ENCODE results near the gene GRM7.

GRM7 gene

DNA sequence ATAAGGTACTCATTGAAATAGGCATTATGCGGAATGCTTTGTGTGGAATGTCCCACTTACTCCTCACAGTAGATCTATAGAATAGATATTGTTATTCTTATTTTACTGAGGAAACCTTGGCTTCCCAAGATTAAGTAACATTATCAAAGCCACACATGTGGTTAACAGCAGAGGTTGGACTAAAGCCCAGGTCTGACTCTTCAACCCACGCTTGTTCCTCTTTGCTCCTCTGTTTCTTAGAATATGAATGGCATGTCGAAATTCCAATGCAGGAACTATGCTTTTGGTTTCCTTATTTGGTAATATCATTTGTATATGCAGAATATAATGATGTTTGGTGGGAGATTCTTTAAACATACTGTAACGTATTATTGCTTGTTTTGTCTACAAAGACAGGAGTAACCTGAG, 821.9 kb downstream of the GRM7 start:
- peak; percentile 93 for DNase-seq (ENCODE audit: low read depth)
- H3K4me3 ChIP-seq (ENCODE audit: low read depth, low read length) = no peak overlapping the region
- TF ChIP-seq, protein P1, sequence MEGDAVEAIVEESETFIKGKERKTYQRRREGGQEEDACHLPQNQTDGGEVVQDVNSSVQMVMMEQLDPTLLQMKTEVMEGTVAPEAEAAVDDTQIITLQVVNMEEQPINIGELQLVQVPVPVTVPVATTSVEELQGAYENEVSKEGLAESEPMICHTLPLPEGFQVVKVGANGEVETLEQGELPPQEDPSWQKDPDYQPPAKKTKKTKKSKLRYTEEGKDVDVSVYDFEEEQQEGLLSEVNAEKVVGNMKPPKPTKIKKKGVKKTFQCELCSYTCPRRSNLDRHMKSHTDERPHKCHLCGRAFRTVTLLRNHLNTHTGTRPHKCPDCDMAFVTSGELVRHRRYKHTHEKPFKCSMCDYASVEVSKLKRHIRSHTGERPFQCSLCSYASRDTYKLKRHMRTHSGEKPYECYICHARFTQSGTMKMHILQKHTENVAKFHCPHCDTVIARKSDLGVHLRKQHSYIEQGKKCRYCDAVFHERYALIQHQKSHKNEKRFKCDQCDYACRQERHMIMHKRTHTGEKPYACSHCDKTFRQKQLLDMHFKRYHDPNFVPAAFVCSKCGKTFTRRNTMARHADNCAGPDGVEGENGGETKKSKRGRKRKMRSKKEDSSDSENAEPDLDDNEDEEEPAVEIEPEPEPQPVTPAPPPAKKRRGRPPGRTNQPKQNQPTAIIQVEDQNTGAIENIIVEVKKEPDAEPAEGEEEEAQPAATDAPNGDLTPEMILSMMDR (conservative IDR thresholded peaks at IDR 0.05; ENCODE audit: low read depth, low read length) = no peak

DNA sequence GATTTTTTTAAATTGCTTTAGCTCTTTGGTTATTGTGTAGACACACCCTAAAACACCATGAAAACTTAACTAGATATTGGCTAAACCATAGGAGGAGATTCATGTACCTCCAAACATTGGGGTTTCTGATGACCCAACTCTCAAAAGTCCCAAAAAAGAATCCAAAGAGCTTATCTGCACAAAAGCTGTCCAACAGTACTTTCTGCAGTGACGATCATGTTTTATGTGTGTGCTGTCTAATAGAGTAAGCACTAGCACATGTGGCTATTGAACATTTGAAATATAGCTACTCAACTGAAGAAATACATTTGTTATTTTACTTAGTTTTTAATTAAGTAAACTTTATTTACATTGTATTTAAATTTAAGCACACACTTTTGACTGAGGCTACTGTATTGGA, 822.5 kb downstream of the GRM7 start:
- peak; percentile 13 for DNase-seq (ENCODE audit: low read depth)
- TF ChIP-seq, protein P1 (conservative IDR thresholded peaks at IDR 0.05; ENCODE audit: low read depth, low read length) = no peak
- no peak overlapping the region for H3K4me3 ChIP-seq (ENCODE audit: low read depth, low read length)

DNA sequence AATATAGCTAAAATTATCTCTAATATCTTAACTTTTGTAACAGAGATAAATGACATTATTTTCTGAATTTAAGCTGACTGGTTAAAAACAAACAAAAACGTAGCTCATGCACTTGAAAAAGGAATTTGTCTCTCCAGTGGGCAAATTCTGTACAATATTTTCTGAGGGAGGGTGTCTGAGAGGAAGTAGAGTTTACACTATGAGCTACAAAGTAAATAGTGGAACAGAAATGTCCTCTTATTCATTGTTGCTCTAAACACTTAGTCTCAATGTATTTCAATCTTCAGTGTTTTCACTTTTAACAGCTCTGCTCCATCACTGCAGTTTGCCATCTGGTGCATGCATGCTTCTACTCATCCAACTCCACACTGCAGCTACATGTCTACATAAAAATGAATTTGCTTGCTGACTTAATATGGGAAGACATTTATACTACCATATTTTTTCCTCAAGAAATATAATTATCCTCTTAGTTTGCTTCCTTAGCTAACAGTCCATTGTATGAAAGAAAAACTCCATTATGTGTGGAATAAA, 823.3 kb downstream of the GRM7 start:
- TF ChIP-seq, protein P1 (conservative IDR thresholded peaks at IDR 0.05; ENCODE audit: low read depth, low read length) = no peak
- no peak overlapping the region for H3K4me3 ChIP-seq (ENCODE audit: low read depth, low read length)
- DNase-seq (ENCODE audit: low read depth) = peak; percentile 10

DNA sequence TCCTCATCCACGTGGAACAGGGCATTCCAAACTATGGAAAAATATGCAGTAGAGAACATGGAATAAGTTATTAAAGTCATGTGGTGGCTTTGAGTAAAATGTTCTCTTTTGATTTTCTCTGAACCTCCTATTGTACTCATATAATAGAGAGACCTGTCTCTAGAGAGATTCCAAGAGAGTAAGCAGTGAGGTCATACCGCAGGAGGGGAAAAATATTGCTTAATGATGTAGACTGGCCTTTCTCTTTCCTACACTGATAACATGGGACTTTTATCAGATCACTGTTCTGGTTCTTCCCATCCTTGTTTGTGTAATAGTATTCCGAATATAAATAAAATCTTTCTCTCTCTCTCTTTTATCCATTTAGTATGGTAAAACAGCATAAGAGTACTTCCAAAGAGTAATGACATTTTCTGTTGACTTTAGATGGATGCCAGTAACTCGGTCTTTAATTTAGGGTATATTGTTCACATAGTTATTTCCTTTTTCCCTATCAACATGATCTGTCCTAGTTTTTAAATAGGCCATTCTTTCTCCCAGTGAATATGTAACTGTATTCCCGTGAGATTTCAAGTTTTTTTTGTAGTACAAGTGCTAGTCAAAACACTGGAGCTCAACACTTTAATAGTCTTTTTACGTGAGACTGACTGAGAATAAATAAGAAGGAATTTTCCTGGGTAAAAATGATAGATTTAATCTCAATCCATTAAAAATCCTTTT, 826.7 kb downstream of the GRM7 start:
- TF ChIP-seq, protein P1 (conservative IDR thresholded peaks at IDR 0.05; ENCODE audit: low read depth, low read length) = no peak
- DNase-seq (ENCODE audit: low read depth) = no peak
- H3K4me3 ChIP-seq (ENCODE audit: low read depth, low read length) = no peak overlapping the region

DNA sequence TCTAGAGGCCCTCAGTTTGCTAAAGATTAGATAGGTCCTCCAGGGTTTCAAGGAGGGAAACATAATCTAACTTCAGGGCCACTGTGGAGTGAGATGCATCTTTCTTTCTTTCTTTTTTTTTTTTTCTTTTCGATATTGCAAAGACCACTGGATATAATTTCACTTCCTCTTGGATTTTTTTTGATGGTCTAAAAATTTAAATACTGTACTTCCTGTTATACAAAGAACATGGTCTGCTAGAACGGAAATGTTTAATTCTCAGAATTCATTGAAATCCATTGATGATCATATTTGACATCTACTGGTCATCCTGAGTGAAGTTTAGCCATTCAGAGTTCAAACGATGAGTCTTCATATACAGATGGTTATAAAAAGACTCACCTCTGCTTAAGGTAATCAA, 832.0 kb downstream of the GRM7 start:
- no peak overlapping the region for H3K4me3 ChIP-seq (ENCODE audit: low read depth, low read length)
- no peak for DNase-seq (ENCODE audit: low read depth)
- TF ChIP-seq, protein P1 (conservative IDR thresholded peaks at IDR 0.05; ENCODE audit: low read depth, low read length) = no peak

DNA sequence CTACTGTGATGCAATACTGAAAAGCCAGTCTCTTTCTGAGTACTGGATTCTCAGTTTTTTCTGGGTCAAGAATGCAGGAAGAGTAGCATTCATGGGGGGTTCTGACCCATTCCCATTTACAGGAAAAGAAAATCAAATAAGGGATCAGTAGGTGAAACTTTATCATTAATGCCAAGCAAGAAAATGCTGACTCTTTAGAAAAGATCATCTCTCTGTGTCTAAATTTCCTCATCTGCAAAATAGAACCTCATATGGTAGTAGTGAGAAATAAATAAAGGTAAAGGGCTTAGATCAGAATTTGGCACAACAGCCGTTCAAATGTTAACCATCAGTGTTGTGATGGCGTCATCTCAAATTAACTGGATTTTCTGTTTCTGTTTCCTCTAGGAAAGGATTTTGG, 833.1 kb downstream of the GRM7 start:
- no peak for DNase-seq (ENCODE audit: low read depth)
- TF ChIP-seq, protein P1 (conservative IDR thresholded peaks at IDR 0.05; ENCODE audit: low read depth, low read length) = no peak

DNA sequence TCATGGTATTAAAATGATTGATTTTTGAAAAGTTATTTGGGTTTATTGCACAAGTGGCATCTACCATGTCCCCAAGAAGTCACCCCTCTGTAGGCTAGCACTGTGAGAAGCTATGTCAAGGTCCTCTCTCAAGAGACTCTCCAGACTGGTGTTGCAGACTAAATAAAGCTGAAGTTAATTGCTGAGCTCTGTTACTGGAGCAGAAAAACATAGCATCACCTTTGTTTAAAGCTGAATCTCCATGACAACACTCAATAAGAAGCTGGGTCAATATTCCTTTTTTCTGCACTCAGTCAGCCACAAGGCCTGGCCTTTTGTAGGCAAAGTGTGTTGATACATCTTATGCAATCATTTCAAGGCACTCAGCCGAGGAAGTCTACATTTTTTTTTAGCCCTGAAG, 834.1 kb downstream of the GRM7 start:
- peak; percentile 9 for DNase-seq (ENCODE audit: low read depth)
- H3K4me3 ChIP-seq (ENCODE audit: low read depth, low read length) = no peak overlapping the region
- TF ChIP-seq, protein P1 (conservative IDR thresholded peaks at IDR 0.05; ENCODE audit: low read depth, low read length) = no peak

More for the DNA sequence above, 833.1 kb downstream of the GRM7 start:
- no peak overlapping the region for H3K4me3 ChIP-seq (ENCODE audit: low read depth, low read length)

Data from choroid plexus epithelial cell (primary cell).